ENCODE results near the gene HMOX2.

HMOX2 gene

DNA sequence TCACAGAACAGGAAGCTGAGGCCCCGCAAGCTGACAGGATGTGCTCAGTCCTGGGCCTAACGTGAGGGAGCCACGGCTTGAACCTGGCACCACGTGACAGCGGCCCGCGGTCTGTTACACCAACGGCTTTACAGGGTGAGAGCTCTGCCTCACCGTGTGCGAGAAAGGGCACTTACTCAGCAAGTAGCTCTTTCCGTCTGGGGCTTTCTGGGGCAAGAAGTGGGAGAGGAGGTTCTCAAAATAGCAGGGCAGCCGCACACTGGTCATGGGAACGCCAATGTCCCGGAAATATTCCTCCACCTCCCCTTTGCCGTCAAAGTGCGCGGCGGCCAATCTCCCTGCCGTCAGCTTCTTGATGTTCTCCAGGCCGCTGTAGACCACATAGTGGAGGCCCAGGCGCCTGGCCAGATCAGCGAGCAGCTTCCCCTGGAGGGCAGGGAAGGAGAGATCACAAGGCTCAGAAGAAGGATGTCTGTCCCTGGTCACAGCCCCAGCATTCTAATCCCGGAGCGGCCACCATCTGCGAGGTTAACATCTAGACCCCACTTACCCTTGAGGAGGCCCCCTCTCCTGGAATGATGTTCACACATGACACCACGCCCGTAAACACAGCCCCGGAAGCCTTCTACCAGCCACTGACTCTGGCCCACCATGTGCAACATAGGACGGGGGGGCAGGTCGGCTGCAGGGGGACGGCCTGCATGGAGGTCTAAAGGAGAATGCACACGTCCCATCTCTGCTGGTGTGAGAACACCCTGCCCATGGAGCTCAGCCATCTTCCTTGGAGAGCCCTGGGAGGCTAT, 10.0 kb upstream of the HMOX2 start:
- DNase-seq = peak; percentile 25

DNA sequence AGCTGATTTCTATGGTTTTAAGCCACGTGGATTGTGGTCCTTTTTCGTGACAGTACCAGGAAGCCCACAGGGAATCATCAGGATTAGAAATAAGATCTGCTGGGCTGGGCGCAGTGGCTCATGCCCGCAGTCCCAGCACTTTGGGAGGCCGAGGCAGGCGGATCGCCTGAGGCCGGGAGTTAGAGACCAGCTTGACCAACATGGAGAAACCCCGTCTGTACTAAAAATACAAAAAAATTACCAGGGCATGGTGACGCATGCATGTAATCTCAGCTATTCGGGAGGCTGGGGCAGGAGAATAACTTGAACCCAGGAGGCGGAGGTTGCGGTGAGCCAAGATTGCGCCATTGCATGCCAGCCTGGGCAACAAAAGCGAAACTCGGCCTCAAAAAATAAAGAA, 8.3 kb upstream of the HMOX2 start:
- DNase-seq = no peak

- DNase-seq = no peak
Measured at GRCh38 chr16:4468972-4469371, 7.2 kb upstream of the HMOX2 start.

DNA sequence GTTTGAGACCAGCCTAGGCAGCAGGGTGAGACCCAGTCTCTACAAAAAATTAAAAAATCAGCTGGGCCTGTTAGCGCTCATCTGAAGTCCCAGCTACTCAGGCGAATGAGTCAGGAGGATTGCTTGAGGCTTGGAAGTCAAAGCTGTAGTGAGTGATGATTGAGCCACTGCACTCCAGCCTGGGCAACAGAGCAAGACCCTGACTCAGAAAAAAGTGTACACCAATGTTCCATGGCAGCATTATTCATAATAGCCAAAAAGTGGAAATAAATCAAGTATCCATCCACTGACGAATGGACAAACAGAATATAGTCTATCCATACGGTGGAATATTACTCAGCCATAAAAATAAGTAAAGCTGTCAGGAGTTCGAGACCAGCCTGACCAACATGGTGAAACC, 4.3 kb upstream of the HMOX2 start:
- DNase-seq = no peak

GRCh38 chr16:4472880-4473279, 3.3 kb upstream of the HMOX2 start:
- no peak for DNase-seq

DNA sequence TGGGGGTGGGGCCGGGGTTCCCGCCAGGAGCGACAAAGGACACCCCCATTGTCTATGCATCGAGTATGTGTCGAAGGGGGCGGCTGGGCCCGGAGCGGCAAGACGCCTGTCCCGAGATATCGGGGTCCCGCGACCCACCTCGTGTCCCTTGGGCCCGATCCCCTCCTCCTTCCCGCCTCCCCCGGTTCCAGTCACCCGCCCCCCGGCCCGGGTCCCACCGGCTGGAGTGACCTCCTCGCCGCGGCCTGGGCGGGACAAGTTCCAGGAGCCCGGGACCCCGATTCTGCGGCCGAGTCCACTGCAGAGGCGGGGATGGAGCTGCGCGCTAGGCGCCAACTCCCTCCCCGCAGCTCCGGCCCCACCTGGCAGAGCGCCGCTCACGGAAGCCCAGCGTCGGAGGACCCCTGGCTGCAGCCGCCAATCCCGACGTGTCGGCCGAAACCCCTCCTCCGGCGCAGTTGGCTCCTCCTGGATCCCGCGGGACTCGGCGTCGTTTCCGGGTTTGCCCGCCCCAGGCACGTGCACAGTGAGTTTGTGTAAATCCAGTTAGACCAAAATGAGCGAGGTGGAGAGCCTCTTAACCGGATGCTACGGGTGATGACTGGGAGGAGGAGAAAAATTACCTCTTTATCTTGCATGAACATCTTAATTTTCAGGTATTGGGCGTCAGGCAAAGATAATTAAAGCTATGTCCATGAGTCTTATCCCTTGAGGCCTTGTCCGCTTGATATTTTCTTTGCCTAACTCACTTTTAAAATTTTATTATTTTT, 1.8 kb upstream of the HMOX2 start, which contains the start of gene NMRAL1:
TSS of gene NMRAL1 (minus strand) at position 434 of the 770 bp plus-strand sequence. CDS start 493 bp downstream, outside the sequence.
- peak; percentile 85 for DNase-seq

DNA sequence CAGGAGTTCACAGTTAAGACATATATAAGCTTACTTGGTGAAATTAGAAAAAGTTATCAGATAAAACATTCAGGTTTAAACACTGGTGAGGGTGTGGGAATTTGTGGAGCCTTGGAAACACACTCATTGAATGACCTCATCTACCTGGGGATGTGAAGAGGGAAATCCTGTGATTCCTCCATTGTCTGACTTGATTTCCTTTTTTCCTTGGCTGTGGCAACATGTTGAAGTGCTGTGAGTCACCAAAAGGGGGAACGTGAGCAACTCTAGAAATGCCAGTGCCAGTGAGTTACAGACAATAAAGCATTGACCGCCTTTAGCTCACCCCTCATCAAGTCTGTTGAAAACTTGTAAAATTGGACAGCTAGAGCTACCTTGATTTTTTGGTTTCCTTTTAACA, 1.8 kb downstream of the HMOX2 start:
- peak; percentile 6 for DNase-seq

- DNase-seq = no peak
Measured at GRCh38 chr16:4481526-4481925, 5.3 kb downstream of the HMOX2 start.

GRCh38 chr16:4481963-4482362, 5.8 kb downstream of the HMOX2 start:
- no peak for DNase-seq

DNA sequence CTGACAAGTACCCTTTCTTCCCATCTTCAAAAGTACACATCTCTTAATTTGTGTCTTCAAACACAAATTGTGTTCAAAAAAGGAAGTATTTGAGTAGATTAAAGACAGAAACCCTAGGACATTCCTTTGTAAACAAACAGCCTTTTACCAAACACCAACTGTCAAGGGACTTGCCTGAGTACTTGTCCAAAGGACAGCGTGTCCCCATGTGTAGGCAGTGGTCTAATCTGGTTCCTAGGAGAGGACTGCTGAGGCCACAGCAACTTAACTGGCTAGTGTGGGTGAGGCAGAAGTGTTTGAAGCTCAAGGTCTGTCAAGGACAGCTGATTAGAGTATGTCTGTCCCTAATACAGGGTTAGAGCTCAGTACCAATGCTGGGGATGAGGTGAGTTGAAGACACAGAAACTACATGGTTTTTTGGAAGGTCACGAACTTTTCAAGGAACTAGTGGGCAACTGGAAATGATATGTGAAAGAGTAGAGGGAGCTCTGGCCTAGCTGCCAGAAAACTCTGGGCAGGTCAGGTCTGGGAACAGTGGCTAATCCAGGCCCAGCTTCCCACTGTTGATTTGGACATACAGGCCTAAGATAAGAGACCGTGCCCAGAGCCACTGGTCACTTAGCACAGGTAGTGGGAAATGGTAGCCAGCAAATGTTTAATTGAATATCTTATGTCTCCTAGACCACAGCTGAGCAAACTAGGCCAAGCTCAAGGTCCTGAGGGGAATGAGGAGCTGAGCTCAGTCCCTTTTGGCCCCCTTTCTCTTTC, 10.1 kb downstream of the HMOX2 start:
- DNase-seq = no peak

DNA sequence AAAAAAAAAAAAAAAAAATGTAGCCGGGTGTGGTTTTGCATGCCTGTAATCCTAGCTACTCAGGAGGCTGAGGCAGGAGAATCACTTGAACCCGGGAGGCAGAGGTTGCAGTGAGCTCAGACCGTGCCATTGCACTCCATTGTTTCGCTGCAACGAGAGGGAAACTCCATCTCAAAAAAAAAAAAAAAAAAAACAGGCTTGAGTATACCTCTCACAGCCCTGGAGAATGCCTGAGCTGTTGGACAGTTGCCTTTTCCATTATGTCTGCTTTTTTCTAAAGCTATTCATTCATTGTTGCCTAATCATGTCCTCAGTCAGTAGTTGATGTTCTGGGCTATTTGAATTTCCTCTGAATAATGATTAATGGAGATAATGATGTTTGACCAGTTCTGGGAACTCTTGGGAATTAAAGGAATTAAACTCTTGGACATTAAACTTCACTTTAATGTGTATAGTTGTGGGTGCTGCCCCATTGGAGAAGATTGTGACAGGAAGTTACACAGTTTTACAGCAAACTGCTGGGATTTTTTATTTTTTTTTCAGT, 11.8 kb downstream of the HMOX2 start:
- no peak for DNase-seq

GRCh38 chr16:4488499-4488967, 12.3 kb downstream of the HMOX2 start:
- no peak for DNase-seq

DNA sequence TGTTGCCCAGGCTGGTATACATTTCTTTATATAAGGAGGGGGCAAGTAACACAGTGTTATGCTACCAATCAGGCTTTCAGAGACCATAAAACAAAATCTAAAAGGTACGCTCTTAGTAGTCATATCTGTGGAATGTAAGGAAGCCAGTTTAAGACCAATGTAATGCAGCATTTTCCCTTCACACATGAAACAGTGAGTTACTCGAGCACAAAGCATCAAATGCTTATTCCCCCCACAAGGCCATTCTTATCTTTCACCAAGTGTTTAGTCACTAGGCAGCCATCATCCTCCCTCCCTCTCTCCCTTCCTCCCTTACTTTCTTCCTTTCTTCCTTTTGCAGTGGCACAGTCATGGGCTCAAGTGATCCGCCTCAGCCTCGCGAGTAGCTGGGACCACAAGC, 12.8 kb downstream of the HMOX2 start:
- no peak for DNase-seq

GRCh38 chr16:4491898-4492297, 15.7 kb downstream of the HMOX2 start:
- DNase-seq = no peak

DNA sequence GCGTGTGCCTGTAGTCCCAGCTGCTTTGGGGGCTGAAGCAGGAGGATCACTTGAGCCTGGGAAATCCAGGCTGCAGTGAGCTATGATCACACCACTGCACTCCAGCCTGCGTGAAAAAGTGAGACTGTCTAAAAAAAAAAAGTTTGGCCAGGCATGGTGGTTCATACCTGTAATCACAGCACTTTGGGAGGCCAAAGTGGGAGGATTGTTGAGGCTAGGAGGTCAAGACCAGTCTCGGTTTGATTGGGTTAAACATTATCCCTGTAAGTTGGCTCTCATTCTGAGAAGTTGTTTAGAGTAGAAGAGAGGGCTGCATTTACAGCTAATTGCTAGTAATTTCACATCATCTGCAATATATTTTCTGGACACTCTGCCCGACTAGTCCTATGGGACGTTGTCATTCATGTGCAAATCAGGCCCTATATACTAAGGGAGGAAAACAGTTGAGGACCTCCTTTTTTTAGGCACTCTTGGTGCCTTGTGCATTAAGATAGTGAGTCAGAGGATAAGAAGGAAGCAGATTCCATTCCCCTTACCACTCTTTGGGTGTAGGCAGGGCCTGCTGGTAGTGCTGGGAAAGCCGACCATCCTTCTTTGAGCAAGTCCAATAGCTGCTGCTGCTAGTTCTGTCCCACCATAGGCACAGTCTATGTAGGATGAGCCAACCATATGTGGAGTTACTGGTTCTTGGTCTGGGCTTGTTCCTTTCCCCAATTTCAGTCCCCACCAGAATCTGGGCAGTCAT, 18.7 kb downstream of the HMOX2 start:
- DNase-seq = no peak

- no peak for DNase-seq
Measured at GRCh38 chr16:4495766-4496165, 19.6 kb downstream of the HMOX2 start.

DNA sequence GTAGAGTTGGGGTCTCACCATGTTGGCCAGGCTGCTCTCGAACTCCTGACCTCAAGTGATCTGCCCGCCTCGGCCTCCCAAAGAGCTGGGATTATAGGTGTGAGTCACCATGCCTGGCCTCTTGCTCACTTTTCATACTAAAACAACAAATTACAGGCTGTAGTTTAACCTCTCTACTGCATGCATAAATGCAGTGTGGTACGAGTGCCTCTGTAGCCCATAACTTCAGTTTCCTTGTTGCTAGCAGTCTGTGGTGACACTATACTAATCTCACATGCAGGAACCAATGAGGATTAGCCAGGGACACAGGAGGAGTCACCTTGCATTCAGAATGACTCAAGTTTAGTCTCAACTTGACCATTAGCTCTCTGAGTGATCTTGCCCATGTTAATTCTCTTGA, 20.1 kb downstream of the HMOX2 start:
- no peak for DNase-seq

DNA sequence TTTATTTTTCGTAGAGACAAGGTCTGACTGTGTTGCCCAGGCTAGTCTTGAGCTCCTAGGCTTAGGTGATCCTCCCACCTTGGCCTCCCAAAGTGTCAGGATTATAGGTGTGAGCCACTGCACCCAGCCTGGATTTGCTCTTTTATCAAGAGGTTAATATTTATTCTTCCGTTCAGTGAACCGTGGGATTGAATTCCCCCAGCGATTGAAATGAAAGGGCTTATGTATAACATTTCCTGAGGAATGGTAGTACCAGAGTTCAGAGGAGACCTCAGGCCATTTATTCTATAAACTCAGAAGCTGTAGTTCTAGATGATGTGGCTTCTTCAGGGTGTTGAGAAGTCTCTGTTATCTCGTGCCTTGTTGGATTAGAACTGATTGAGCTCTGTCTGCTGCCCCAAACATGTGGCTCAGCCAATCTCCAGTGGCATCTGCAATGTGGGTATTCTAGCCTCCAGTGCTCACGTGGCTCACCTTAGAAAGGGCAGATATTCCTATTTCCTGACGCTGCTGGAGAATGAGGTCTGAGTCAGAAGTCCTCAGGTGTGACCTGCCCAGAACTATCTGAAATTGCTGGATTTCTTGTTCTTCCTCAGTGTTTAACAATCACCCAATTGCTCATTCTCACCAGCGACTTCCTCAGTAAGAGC, 22.5 kb downstream of the HMOX2 start:
- DNase-seq = no peak

DNA sequence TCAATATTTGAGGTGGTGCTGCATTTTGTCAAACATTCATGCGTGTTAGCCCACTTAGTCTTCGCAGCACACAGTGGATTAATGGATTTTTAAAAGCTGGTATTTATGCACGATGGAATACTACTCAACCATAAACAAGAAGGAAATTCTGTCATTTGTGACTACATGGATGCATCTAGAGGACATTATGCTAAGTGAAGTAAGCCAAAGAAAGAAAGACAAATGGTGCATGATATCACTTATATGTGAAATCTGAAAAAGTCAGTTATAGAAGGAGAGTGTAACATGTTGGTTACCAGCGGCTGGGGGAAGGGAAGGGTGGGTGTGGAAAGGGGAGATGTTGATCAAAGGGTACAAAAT, 23.0 kb downstream of the HMOX2 start:
- no peak for DNase-seq

- DNase-seq = no peak
Measured at GRCh38 chr16:4500272-4500671, 24.1 kb downstream of the HMOX2 start.

DNA sequence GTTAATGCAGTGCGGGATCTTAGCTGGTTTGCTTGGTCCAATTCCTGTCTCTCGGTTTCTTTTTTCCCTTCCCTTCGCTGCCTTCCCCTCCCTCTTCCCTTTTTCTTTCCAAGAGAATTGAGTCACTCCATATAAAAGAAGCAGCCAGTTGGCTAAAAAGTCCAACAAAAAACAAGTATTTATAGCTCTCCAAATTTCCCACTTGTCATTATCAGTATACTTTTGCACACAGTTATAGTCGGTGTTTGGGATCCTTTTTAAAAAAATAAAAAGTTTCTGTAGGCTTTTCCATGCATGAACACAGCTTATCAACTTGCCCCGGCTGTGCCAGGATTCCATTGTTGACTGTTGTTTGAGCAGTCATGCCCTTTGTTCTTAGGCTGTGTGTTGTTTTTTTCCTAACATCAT, 24.9 kb downstream of the HMOX2 start:
- no peak for DNase-seq
